Omental fat pad (tissue), 4 donors: ENCODE results near the gene CELF2. TPM values are rescaled to one million over a fixed set of nuclear protein-coding genes. Genes with fewer than 3 reads are reported as not detected.

ENCODE experiments used
- ATAC-seq: fragments of 150-250 bp; one replicate; pipeline ENCODE4 v1.9.1; 2016; ENCODE audit warnings: mild to moderate bottlenecking, moderate library complexity; ENCODE audit not compliant: low FRiP score
- DNase-seq: peaks from one replicate; pipeline ENCODE4 v3.0.0-alpha.2; 2019; ENCODE audit warnings: low spot score
- total RNA-seq, 4 donors: library from RNA; depleted of rRNA; stranded (reverse); fragments of >200 nt; gene quantifications; one replicate each; pipeline ENCODE4 v1.1.0, GENCODE V29; 2016
- TF ChIP-seq, protein P1 (sequence below), 3 donors: fragments of 450-650 bp; IDR thresholded peaks; one replicate each; pipeline ENCODE4 v1.5.1; 2016 to 2017; ENCODE audit warnings: antibody characterized with exemption in 3 of 3, mild to moderate bottlenecking in 3 of 3, moderate library complexity in 2 of 3

Gene CELF2
- total RNA-seq, 4 donors from 2014 or later: 81.7 to 116 (median 104) TPM

- DNase-seq: no peak
- TF ChIP-seq, protein P1, sequence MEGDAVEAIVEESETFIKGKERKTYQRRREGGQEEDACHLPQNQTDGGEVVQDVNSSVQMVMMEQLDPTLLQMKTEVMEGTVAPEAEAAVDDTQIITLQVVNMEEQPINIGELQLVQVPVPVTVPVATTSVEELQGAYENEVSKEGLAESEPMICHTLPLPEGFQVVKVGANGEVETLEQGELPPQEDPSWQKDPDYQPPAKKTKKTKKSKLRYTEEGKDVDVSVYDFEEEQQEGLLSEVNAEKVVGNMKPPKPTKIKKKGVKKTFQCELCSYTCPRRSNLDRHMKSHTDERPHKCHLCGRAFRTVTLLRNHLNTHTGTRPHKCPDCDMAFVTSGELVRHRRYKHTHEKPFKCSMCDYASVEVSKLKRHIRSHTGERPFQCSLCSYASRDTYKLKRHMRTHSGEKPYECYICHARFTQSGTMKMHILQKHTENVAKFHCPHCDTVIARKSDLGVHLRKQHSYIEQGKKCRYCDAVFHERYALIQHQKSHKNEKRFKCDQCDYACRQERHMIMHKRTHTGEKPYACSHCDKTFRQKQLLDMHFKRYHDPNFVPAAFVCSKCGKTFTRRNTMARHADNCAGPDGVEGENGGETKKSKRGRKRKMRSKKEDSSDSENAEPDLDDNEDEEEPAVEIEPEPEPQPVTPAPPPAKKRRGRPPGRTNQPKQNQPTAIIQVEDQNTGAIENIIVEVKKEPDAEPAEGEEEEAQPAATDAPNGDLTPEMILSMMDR (IDR thresholded peaks at IDR 0.05): no peak
- no peak for ATAC-seq
Measured at GRCh38 chr10:11245510-11245909, 227.8 kb downstream of the CELF2 start.

DNA sequence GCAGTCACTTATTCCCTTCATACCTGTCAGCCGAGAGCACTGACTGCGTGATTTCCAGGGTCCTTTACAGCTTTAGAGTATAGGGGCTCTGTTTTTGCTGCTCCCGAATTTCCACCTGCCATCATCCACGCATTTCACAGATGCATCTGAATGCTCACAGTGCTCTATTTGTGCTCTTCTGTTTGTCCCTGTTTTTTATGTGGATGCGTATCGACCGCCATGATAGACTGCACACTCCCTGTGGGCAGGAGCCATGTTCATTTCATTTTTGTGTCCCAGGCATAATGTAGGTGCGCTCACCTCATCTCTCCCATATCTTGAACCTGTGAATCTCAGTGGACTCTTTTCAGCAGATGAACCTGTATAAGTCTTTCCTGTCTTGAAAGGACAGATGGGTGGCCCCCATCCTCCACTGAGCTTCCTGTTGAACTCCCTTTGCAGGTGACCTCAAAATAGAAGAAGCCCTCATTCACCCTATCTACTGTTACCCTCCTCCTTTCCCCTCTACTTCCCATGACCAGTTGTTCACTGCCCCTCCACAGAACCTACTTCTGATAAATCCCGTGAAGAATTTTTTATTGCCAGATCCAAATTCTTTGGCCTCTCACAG, 228.4 kb downstream of the CELF2 start:
- ATAC-seq: no peak
- TF ChIP-seq, protein P1 (IDR thresholded peaks at IDR 0.05): no peak
- DNase-seq: no peak

DNA sequence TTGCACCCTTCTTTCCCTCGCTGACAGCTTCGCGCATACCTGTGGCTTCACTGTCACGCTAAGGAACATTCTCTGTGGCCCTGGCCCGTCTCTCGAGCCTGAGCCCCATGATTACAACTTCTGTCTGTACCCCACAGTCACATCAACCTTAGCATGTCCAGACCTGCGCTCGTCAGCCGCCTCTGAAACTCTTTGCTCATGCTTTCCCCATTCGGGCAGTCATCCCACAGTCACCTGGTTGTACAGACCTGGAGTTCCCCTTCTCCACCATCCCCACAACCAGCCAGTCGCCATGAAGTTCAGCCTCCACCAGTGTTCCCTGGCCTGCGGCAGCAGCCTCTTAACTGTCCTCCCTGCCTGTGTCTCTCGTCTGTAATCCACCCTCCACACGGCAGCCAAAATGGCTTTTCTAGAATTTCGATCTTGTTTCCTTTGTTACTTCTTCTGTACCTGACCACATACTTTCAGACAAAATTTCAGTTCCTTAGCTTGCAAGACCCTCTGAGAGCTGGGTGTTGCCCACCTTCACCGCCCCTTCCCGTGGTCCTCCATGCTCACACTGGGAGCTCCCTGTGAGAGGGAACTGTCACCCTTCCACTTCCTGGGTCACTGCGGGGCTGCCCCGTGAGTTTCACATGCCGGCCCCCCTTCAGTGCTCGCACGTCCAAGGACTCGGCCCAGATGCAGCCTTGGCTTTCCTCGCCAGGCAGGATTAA, 229.2 kb downstream of the CELF2 start:
- no peak for DNase-seq
- TF ChIP-seq, protein P1 (IDR thresholded peaks at IDR 0.05): no peak
- no peak for ATAC-seq

- TF ChIP-seq, protein P1 (IDR thresholded peaks at IDR 0.05): no peak
- DNase-seq (no peak), ATAC-seq (no peak)
Measured at GRCh38 chr10:11249152-11249807, 231.6 kb downstream of the CELF2 start.

GRCh38 chr10:11249808-11250195, 232.1 kb downstream of the CELF2 start:
- no peak for DNase-seq
- ATAC-seq: no peak
- TF ChIP-seq, protein P1 (IDR thresholded peaks at IDR 0.05): no peak

- DNase-seq: no peak
- TF ChIP-seq, protein P1 (IDR thresholded peaks at IDR 0.05): no peak
- no peak for ATAC-seq
Measured at GRCh38 chr10:11250304-11250703, 232.6 kb downstream of the CELF2 start.
